Measurements from ENCODE around the gene CCDC181. TPM values are rescaled to one million over a fixed set of nuclear protein-coding genes. Genes with fewer than 3 reads are reported as not detected.
A peak's percentile ranks its signal among the peaks of the same experiment; 100 is the strongest.

CCDC181 gene
- total and polyA plus RNA-seq, 5 experiments from 2014 or later, result 0.14 TPM; not detected in 4

DNA sequence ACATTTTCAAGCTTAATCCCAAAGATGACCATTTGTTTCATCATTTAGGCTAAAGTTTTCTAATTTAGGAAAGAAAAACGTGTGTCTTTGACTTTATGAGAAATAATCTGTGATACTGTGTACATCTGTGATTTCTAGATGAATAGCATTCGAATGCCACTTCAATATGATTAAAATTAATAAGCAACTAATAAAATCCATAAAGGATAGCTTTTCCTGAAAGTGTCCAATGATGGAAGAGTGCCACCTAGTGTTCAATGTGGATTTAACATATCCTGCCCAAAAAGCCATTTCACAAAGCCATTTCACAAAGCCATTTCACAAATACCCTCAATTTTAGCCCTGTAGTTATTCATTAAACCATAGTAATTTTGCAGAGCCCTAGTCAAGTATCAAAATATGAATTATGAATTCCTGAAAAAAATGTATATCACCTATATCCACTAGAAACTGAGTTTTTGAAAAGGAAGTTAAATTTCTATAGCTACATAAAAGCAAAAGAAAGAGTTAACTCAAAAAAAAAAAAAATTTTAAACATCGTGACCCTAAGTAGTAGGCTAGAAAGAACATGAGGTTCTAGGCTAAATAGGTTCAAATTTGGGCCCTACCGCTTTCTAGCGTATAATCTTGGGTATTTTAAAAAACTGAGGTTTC lies 78.8 kb downstream of the CCDC181 start:
- POLR2A ChIA-PET, result interaction anchor here (1.0 to 1.4 kb wide), 3 partner anchors 744 to 1006 kb away, joined by 3 to 5 read pairs (median 3); no protein-coding TSS in a partner anchor

DNA sequence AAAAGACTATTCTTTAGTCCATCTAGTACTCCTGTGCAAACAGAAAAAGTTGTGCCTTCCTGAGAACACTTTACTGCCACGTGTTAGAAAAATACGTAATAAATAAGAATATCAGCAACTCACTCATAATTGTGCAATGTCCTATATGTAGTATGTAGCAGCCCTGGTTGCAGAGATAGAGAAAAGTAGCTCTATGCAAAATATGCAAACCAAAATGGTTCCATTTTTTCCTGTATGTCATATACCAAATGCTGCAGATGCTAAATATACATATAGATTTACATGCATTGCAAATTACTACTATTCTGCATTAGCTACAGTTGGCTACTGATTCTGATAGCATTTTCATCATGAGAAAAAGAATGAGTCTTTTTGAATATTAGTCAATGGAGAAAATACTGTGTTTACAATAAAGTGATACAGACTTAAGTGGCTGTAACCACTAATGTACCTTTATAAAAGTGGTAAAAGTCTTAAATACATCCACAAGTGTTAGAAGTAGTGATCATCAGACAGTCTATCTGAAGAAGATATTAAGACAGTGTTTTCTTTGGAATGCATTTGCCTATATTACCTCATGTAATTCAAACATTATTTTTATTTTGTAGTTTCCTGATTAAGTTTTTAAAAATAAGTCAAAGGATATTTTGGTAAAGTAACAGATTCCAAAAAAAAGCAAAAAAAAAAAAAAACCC lies 79.4 kb downstream of the CCDC181 start:
- Mint-ChIP-seq H3K27ac (no peak overlapping the region), H3K9me3 (no peaks in the 10 kb centered on the region), H3K36me3 (no peaks in the 10 kb centered on the region), H3K4me1 (peaks cover 2 to 15% (median 6%) of the 10 kb centered on the region in 4 donors), H3K4me3 (no peak overlapping the region), H3K27me3 (no peaks in the 10 kb centered on the region)
- POLR2A ChIA-PET, result interaction anchor here (1.0 to 1.4 kb wide), 3 partner anchors 744 to 1005 kb away, joined by 3 to 5 read pairs (median 3); no protein-coding TSS in a partner anchor
- no peak for DNase-seq
- no peak for ATAC-seq

More for the DNA sequence above, 78.8 kb downstream of the CCDC181 start:
- H3K9me3 Mint-ChIP-seq, result no peaks in the 10 kb centered on the region
- DNase-seq (peak in 5 of 10 donors; percentile 20 to 60 (median 59)), ATAC-seq (peak; percentile 41 to 50)
- H3K4me1 Mint-ChIP-seq, result peaks cover 2 to 15% (median 6%) of the 10 kb centered on the region in 4 donors
- H3K36me3 Mint-ChIP-seq, result no peaks in the 10 kb centered on the region
- H3K4me3 Mint-ChIP-seq, result no peak overlapping the region
- H3K27me3 Mint-ChIP-seq, result no peaks in the 10 kb centered on the region
- H3K27ac Mint-ChIP-seq, result no peak overlapping the region

DNA sequence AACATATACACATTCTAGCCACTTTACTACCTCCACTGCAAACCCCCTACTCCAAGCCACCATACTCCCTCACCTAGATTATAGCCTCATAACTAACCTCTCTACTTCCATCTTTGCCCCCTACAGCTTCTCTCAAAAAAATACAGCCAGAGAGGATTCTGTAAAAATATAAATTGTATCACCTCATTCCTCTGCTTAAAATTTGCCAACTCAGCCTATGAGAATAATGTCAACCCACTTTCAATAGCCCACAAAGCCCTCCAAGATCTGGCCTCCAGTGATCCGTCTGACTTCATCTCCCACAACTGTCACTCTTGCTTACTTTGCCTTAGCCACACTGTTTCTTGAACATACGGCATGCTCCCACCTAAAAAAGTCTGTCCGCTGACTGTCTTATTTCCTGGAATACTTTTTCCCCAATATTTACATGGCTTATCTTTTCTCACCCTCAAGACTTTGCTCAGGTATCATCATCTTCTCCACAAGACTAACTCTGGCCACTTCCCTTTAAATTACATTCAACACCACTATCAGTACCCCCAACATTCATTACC lies 81.2 kb downstream of the CCDC181 start:
- Mint-ChIP-seq H3K36me3 (no peaks in the 10 kb centered on the region), H3K4me3 (no peak overlapping the region), H3K27ac (peak overlapping the region in 4 of 10 donors; percentile 27 to 57 (median 35)), H3K27me3 (no peaks in the 10 kb centered on the region), H3K9me3 (no peaks in the 10 kb centered on the region), H3K4me1 (peaks cover 0 to 3% (median under 1%) of the 10 kb centered on the region in 4 donors)
- POLR2A ChIA-PET, result no interaction called here
- DNase-seq (no peak), ATAC-seq (no peak)

DNA sequence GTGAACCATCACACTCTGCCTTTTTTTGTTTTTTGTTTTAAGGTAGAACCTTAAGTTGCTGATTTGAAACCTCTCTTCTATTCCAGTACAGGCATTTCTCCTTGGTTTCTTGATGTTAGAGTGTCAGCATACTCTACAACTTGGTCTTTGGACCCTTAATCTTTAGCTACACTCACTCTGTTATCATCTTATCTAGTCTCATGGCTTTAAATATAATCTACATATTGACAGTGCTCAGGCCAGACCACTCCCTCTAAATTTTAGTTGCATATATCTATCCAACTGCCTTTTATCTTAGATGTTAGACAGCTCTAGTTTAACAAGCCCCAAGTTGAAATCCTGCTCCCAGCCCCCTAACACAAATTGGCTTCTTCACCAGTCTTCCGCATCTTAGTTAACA lies 81.8 kb downstream of the CCDC181 start:
- no peak for DNase-seq
- Mint-ChIP-seq H3K27ac (peak overlapping the region in 2 of 10 donors; percentile 31 to 39), H3K4me1 (peaks cover 0 to 5% (median 2%) of the 10 kb centered on the region in 4 donors), H3K27me3 (no peaks in the 10 kb centered on the region), H3K9me3 (no peaks in the 10 kb centered on the region), H3K36me3 (peaks cover 0 to 4% (median 0%) of the 10 kb centered on the region in 3 donors), H3K4me3 (no peak overlapping the region)
- POLR2A ChIA-PET, result no interaction called here
- no peak for ATAC-seq

Other genes starting within 250 kb of the CCDC181 start
- gene NME7, start 59.7 kb downstream of the CCDC181 start, total RNA-seq, result 10 to 100 TPM; 13.2 to 16.0 TPM
- 10 to 100 TPM; 18.0 to 29.9 (median 19.6) TPM for gene NME7, start 59.7 kb downstream of the CCDC181 start, polyA plus RNA-seq
- gene BLZF1, start 59.3 kb downstream of the CCDC181 start, total RNA-seq, result 10 to 100 TPM; 17.5 to 19.6 TPM
- gene BLZF1, start 59.3 kb downstream of the CCDC181 start, polyA plus RNA-seq, result 10 to 100 TPM in 1 of 3 donors, 1 to 10 TPM in 2; 8.2 to 10.4 (median 9.5) TPM
- gene SLC19A2, start 58.5 kb upstream of the CCDC181 start, total RNA-seq, result 1 to 10 TPM; 5.4 TPM
- under 1 TPM; 0.19 to 0.29 (median 0.24) TPM for gene SLC19A2, start 58.5 kb upstream of the CCDC181 start, polyA plus RNA-seq
- gene F5, start 159.0 kb upstream of the CCDC181 start, total RNA-seq, result under 1 TPM; 0.16 to 0.19 TPM
- under 1 TPM in 2 of 3 donors, not detected in 1; 0.23 to 0.91 TPM for gene F5, start 159.0 kb upstream of the CCDC181 start, polyA plus RNA-seq
- 1 to 10 TPM; 1.3 to 1.7 TPM for gene SELP, start 202.7 kb upstream of the CCDC181 start, total RNA-seq
- gene SELP, start 202.7 kb upstream of the CCDC181 start, polyA plus RNA-seq, result under 1 TPM; 0.35 to 0.76 (median 0.69) TPM